ENCODE measurements around the gene RTL10.

RTL10 gene

DNA sequence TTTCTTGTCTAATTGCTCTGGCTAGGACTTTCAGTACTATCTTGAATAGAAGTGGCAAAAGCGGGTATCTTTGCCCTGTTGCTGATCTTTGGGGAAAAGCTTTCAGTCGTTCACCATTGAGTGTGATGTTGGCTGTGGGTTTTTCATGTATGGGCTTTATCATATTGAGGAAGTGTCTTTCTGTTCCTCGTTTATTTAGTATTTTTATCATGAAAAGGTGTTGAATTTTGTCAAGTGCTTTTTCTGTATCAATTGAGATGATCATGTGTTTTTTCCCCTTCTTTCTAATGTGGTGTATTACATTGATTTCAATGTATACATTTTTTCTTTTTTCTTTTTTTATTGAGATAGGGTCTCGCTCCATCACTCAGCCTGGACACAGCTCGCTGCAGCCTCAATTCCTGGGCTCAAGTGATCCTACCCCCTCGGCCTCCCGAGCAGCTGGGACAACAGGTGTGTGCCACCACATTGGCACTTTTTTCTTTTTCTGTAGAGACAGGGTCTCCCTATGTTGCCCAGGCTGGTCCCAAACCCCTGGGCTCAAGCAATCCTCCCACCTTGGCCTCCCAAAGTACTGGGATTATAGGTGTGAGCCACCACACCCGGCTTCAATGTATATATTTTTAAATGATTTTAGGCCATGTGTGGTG lies 5.3 kb upstream of the RTL10 start:
- DNase-seq: no peak

DNA sequence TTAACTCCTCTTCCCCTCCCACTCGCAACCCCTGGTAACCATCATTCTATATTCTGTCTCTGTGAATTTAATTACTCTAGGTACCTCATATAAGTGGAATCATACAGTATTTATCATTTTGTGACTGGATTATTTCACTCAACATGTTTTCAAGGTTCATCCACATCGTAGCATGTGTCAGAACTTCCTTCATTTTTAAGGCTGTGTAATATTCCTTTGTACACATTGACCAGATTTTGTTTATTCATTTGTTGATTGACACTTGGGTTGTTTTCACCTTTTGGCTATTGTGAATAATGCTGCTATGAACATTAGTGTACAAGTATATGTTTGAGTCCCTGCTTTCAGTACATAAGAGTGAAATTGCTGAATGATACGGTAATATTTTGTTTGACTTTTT lies 2.7 kb upstream of the RTL10 start:
- DNase-seq: no peak

DNA sequence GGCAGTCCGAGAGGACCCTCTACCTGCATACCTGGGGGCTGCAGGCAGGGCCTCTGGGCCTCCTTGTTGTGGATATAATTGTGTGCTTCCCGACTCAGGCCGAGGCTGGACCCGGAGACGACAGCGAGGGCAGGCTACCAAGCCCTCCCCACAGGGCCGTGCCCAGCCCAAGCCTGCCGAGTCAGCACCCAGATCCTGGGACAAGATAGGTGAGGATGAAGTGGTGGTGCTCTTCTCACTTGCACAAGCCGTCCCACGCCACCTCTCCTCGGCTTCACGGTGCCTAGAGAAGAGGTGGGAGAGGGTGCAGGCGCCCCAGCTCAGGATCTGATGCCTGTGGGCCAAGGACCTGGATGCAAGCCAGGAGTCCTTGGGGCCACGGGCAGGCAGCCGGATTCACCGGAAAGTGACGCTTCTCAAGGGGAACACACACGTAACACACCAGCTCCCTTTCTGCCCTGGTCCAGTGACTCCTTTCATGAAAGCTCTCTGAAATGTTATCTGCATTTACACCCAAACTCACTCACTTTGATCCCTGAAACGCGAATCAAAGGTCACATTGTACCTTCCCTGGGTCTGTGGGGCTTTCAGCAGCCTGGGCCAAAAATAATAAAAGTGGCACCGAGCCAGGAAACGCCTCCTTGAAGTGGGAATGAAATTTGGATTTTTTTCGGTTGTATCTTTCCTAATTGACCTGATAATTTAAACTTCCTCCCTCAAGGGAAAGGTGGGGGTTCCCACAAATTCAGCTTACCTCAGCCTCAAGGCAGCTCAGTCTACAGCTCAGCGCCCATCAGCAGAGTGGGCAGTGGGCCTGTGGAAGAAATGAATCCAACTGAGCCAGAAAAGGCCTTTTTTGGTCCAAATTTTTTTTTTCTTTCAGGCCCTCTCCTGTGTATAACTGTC lies 1.1 kb upstream of the RTL10 start:
- peak; percentile 37 for DNase-seq

DNA sequence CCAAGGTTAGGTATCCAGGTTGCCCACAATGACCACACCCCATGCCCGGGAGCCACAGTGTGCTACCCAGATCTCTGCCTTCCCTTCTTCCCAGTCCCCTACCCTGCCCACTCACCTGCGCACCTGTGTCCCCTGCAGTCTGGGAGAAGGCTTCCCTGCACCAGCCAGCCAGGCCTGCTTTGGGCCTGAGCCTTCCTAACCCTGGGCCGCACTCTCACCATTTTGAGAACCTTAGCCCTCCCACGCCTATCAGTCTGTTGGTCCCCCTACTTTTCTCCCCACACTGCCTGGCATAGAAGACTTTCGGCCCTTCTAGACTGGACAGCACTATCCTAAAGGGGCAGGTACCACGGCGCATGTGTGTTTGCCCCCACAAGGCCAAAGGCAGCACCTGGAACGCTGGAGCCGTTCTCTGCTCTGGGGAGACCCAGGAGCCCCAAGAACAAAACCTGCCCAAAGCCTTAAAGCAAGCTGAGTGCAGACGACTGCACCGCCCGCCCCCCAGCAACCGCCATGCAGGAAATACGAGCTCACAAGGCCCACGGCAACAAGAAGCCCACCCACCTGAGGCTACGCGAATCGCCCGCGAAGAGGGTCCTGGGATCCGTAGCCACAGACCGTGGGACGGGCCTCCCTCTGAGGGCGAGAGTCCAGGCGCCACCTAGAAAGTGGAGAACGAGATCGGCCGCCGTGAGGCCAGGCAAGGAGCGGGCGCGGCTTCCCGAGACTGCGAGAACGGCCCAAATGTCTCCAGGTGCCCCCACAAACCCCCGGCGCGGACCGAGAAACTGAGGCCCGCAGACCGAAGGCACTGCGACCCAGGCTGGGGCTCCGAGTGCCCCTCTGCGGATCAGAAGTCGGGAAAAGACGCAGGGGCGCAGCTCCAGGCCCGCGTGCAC lies 546 bp downstream of the RTL10 start:
- peak; percentile 23 for DNase-seq

DNA sequence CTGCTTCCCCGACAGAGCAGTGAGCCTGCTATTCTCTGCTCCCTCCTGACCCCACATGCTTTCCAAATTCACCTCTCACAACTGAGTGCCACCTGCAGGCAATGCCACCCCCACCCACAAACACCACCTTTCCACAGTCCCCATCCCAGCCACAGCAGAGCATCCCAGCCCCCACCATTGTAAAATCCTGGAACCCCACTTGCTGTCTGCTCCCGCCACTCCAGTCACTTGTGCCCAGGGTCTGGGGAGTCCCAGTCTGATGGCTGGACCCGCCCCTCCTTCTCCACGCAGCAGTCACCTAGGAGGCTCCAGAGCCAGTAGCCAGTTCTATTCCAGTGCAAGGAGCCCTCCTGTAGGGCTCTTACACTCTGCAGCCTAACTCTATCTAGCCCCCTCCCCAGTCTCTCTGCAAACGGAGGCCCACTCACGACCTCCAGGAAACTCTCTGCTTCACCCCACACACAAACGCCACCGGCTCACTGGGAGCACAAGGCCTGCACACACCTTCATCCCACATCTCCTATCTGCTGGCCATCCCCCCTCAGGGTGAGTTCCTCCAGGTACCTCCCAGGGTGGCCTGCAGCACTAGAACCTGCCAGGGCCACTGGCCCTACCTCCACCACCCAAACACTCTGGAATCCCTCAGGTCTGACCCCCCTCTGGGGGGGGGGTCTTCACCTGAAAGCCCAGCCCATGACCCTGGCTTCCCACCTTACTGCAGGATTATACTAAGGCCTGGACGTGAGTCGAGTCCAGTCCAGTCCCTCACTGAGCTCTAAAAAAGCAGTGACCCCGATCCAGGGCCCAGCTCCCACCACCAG lies 1.4 kb downstream of the RTL10 start:
- no peak for DNase-seq

DNA sequence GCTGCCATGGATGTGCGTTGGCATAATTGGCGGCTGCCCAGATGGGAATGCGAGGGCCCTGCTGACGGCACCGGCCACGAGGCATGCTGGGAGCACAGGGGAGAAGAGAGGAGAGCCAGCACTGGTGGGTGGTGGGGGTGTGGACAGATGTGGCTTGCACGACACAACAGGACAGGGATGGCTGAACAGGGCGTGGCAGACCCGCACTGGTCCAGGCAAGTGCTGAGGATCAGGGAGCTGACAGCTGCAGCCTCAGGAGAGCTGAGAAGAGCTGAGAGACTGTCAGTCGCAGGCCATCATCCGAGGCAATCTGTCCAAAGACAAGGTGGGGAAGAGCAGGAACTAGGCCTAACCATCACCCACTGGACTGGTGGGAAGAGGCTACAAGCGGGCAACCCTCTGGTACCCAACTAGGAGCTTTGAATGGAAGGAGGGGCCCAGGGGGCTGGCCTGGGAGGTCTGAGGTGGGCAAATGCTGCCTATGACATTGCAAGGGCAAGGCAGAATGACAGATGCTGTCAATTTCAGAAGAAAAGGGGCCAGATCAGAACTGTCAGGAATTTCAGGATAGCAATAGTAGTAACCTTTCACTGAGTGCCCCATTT lies 2.4 kb downstream of the RTL10 start:
- no peak for DNase-seq

DNA sequence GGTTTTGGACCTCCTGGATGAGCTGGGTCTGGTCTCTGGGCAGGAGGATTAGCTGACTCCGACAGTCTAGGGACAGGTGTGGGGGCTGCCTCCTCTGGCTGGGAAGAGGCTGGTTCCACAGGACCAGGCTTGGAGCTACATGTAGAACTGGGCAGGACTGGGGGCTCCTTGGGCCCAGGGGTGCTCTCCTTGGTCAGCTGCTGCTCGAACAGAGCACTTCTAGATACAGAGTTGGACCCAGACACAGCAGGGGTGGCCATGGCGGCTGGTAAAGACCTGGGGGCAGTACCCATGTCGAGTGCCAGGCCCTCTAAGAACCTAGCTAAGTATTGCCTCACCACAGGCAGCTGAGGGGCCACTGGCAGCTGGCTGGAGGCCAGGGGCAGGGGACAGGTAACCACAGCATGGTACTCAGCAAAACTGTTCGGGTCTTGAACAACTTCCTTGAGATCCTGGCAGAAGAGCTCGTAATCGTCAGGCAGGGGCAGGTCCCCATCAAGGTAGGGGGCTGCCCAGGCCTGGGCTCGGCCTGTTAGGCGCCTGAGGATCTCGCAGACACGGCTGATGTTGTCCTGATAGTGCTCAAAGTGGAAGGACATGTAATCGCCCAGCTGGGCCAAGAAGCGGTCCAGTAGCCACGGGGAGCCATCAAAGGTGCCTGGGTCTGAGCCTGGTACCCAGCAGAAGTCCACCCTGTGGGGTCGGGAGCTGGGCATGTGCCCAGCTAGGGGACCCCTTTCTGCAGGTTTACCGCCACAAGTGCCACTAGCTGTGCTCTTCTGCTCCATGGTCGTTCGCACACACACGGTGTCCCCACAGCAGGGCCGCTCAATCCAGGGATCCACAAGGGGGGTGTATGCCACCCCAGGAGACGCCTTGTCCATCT lies 3.1 kb downstream of the RTL10 start:
- no peak for DNase-seq

DNA sequence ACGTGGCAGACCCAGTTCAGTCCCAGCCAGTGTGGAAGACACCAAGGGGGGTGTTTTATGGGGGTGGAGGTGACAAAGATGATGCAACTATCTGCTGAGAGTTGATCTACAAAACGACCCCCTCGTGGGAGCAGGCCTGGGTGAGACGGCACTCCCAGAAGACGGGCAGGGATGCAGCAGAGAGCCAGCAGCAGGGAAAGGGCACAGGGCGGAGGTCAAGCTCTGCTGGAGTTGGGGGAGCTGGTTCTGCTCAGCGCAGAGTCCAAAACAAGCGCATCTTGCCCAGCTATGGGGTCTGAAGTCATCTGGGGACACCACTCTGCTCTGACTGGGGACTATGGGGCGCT lies 3.9 kb downstream of the RTL10 start:
- DNase-seq: no peak

DNA sequence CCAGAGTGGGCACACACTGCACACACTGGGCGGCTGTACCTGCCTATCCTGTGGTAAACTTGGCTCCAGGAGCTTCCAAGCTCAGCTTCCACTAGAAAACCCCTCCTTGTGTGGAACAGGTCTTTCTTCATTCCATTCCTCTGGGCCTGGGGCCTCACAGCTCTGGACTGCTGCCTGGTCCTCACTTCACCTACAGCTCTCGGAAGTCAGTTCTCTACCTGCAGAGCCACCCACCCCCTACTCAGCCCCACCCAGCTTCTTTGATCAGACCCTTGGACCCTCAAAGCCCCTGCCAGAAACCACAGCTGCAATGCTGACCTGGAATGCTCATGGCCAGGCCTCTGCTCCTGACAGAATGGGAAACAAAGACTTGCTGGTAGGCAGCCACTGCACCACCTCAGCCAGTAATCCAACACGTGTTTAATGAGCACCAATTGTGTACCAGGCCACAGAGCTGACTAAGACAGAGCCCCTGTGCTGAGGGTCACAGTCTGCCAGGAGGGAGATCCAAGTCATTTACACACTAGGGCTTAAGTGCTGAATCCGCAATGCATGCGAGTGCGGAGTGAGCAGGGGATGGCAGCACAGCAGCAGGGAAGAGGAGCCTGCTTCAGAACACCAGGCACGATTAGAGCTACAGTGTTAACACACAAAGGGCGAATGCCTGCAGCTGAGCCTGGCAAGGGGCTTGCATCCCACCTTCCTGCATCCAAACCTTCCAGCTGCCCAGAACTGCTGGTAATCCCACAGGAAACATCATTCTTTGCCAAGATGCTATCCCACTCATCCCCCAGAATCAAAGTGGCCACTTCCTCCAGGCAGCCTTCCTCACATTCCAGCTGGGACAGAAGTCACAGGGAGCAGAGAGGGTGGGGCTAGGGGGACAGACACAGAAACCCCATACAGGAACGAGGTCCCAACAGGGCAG lies 4.6 kb downstream of the RTL10 start:
- DNase-seq: no peak

DNA sequence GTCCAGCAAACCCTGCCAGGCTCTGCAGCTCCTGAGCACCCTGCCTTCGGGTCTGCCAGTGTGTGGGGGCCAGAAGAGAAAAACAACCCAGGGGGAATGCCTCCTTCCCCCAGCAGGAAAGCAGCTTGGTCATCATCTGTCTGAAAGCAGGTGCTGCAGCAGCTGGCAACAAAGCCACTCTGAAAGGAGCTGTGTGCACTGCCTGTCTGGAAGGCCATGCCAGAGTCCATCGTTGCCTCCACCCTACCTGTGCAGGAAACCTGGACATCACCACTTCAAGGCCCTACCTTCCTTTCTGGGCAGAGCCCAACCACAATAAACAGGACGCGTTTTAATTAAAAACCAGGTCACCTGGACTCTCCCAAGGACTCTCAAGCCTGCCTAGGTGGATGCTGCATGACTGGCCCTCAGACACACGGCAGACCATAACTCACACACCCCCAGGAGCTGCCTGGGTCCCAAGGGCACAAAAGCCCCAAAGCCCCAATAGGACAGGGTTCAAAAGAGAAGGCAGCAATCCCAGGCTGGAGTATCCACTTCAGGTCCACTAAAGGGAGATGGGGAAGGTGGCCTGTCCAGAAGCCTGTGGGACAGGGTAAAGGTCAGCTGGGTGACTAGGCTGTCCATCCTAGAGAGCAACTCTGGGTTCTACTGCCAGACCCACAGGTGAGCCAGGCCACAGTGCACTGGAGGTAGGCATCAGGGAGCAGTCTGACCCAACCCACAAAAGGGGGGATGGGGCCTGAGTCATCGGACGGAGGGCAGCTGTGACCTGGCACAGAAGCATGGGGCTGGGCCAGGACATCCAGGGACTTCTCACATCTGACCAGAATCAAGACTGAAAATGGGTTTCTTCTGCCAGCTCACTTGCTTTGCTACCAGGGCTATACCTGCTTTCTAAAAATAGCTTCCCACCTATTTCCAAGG lies 6.1 kb downstream of the RTL10 start:
- no peak for DNase-seq

DNA sequence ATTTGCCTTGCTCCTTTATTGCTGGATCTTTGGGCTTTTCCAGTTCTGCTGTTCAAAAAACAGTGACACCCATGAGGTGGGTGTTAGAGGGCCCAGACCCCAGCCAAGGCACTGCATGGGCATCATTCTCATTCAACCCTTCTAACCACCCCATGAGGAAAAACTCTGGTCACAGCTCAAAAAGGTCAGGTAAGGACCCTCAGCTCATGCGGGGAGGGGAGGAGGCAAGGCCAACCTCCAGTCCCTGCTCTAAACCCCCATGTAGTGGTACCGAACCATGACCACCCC lies 7.4 kb downstream of the RTL10 start:
- no peak for DNase-seq

DNA sequence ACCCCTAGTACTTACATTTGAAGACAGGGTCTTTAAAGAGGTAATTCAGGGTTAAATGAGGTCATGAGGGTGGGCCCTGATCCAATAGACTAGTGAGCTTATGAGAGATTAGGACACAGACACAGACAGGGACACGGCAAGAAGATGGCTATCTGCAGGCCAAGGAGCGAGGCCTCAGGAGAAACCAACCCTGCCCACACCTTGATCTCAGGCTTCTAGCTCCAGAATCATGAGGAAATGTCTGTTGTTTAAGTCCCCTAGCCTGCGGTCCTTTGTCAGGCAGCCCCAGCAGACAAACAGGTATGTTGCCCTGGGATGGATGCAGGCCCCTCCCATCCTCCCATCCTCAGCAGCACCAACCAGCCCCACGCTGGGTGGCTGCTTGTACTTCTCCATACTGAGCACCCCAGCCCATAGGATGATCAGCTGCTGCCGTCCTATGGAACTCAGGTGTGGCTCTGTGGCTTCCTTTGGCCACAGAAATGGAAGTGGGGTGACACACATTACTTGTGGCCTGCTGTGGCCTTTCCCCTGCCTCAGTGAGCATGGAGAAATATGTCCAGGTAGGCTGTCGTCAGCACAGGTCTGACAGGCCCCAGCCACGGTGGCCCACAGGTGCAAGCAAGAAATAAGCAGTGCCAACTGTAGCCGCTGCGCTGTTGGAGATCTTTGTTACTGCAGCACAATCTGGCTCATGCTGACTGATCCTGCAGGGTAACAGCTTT lies 7.9 kb downstream of the RTL10 start:
- DNase-seq: no peak

DNA sequence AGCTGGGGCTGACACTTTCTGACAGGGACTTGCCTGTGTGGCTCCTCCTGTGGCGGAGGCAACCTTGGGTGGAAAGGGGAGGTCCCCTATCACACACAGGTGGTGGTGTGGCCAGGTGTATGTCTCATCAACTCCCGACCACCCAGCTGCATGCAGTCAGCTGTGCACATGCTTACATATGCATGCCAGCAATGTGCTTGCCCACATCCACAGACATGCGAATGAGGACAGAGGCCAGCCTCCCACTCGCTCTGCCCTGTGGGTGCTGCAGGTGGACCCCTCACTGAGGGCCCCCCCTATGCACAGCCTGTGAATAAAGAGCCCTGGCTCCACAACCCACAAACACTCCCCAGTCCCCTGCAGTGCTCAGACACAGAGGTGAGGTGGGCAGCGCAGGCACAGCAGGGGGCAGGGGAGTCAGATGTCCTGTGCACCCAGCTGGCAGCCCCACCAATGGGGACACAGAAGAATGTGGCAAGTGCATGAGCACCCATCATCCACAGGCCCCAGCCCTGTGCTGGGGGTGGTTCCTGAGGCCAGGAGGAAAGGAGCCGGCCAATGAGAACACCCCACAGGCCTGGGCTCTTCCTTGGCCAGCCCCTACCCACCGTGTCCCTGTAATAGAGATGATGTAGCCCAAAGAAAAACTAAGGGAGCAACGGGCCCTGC lies 9.5 kb downstream of the RTL10 start:
- no peak for DNase-seq

DNA sequence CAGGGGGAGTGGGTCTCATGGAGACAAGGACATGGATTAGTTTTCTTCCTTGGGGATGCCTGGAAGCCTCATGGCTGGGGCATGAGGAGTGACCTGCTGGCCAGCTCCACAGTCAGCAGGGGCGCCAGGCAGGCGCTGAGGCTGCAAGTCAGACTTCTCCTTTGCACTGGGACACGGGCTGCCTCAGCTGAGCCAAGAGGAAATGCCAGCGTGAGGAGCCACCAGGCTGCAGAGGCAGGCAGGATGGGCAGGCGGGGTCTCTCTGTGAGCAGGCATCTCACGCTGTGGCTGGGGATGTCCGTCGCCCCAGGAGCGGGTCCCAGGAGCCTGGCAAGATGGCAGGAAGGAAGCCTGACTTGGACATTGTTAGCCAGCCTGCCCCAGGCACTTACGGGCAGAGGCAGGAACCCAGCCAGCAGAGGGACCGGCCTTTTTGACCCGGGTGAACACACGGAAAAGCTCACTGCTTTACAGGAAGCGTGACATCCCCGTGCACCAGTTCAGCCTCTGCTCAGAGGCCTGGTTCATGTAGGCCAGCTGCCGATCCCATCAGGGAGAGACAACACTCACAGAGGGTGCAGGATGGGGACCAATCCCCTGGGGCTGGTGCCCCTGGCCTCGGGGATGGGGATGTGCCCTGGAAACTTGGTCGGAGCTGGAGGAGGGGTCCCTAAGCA lies 10.2 kb downstream of the RTL10 start:
- peak; percentile 21 for DNase-seq

DNA sequence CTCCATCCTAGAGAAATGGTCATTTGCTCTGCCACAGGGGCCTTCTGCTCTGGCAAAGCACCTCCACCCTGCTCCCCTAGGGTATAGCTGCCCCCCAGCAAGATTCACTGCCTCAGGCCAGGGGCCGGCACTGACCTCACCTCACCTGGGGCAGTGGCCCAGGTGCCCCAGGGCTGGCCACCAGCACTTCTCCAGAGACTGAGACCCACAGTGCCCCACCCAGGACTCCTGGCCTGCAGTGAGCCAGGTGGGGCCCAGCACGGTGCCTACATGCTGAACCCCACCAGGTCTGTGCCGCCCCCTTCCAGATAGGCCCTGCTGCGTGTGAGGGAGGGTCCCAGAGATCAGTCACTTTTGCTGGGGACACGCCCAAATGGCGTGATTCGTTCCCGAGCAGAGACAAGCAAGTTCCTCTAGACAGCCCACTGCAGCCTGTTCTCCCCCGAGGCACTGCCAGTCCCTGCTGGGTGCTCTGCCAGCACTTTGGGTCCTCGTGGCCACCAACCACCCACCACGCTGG lies 10.8 kb downstream of the RTL10 start:
- no peak for DNase-seq

DNA sequence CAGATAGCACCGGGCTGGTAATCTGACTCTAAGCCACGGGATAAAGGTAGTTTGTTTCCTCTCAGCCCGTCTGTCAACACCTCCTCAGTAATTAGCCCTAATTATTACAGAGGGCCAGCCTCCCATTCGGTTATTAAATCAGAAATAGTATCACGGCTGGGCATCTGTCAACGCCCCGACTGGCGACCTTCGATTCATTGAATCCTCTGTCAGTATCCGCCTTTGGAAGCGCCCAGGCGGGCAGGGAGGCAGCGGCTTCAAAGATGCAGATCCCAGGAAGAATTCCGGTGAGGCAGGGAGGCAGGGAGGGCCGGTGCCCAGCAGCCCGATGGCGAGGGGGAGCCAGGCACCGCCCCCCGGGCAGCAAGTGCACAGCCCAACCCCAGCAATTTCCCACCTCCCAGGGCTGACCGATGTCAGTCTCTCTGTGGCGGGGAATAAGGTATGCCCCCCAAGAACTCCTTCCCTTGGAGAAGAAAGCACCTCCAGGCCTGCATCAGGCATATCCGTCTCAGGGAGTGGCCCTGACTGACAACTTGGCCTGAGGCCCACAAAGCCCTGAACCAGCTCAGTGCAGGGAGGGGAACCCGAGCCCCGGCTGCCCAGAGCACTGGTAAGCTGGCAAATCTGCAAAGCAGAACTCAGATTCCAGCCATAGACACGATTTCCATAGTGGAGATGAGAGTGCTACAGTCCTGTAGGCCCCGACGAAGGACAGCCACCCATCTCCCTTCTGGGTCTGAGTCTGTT lies 11.4 kb downstream of the RTL10 start:
- DNase-seq: no peak

All from central memory CD4-positive, alpha-beta T cell (primary cell).